Duodenal mucosa (tissue), 2 donors: ENCODE results near the gene EML6.
A peak's percentile ranks its signal among the peaks of the same experiment; 100 is the strongest.

ENCODE experiments used
- H3K27ac ChIP-seq: one replicate; pipeline ENCODE4 v1.7.0; 2013; ENCODE audit warnings: low read depth, low read length
- H3K27me3 ChIP-seq, 2 donors: one replicate each; pipeline ENCODE4 v1.7.0; 2013; ENCODE audit warnings: low read length in 2 of 2, control low read depth in 1 of 2; ENCODE audit not compliant: insufficient read depth in 2 of 2, control insufficient read depth in 1 of 2
- H3K36me3 ChIP-seq, 2 donors: one replicate each; pipeline ENCODE4 v1.7.0; 2013; ENCODE audit warnings: low read length in 2 of 2, control low read depth in 1 of 2; ENCODE audit not compliant: insufficient read depth in 2 of 2, control insufficient read depth in 1 of 2
- H3K4me1 ChIP-seq, 2 donors: one replicate each; pipeline ENCODE4 v1.7.0; 2013; ENCODE audit warnings: low read length in 2 of 2, control low read depth in 1 of 2; ENCODE audit not compliant: insufficient read depth in 2 of 2, control insufficient read depth in 1 of 2
- H3K4me3 ChIP-seq, 2 donors: one replicate each; pipeline ENCODE4 v1.7.0; 2013; ENCODE audit warnings: low read length in 2 of 2, low read depth in 1 of 2
- H3K9ac ChIP-seq, 2 donors: one replicate each; pipeline ENCODE4 v1.7.0; 2013; ENCODE audit warnings: low read length in 2 of 2, low read depth in 1 of 2
- H3K9me3 ChIP-seq, 2 donors: one replicate each; pipeline ENCODE4 v1.7.0; 2013; ENCODE audit warnings: low read length in 2 of 2, control low read depth in 1 of 2; ENCODE audit not compliant: control insufficient read depth in 1 of 2

EML6 gene

GRCh38 chr2:54723131-54723995 lies at the start of gene EML6:
Gene EML6, plus strand, starts transcription at chr2:54723662. Its CDS starts 1,400 bp downstream, at chr2:54725062.
- Histone ChIP-seq H3K27ac (no peak within 1 kb of the TSS), H3K9ac (peak within 1 kb of the TSS; percentile 72 to 80), H3K27me3 (peaks cover 25 to 29% of the 10 kb centered on the region in 2 donors), H3K36me3 (no peaks in the 10 kb centered on the region), H3K4me3 (peak within 1 kb of the TSS; percentile 88 to 91), H3K4me1 (peaks cover 6 to 19% of the 10 kb centered on the region in 2 donors), H3K9me3 (no peaks in the 10 kb centered on the region)

- H3K27ac ChIP-seq = no peak overlapping the region
- H3K4me1 ChIP-seq = peaks cover 12 to 17% of the 10 kb centered on the region in 2 donors
These were observed 48.2 kb upstream of the EML6 start for GRCh38 chr2:54675281-54675680.

GRCh38 chr2:54675738-54676137 lies 47.7 kb upstream of the EML6 start:
- peaks cover 3 to 6% of the 10 kb centered on the region in 2 donors for H3K36me3 ChIP-seq
- H3K27me3 ChIP-seq = no peaks in the 10 kb centered on the region
- no peak overlapping the region for H3K27ac ChIP-seq
- no peaks in the 10 kb centered on the region for H3K9me3 ChIP-seq
- peaks cover 17% of the 10 kb centered on the region in 2 donors for H3K4me1 ChIP-seq
- H3K4me3 ChIP-seq = no peak overlapping the region
- no peak overlapping the region for H3K9ac ChIP-seq

More at GRCh38 chr2:54675281-54675680, 48.2 kb upstream of the EML6 start:
- Histone ChIP-seq H3K9me3 (no peaks in the 10 kb centered on the region), H3K9ac (no peak overlapping the region), H3K36me3 (peaks cover 8 to 11% of the 10 kb centered on the region in 2 donors), H3K4me3 (no peak overlapping the region), H3K27me3 (no peaks in the 10 kb centered on the region)

GRCh38 chr2:54676656-54677055 lies 46.8 kb upstream of the EML6 start:
- H3K27ac ChIP-seq = no peak overlapping the region
- H3K27me3 ChIP-seq = no peaks in the 10 kb centered on the region
- no peaks in the 10 kb centered on the region for H3K9me3 ChIP-seq
- no peak overlapping the region for H3K9ac ChIP-seq
- no peak overlapping the region for H3K4me3 ChIP-seq
- no peaks in the 10 kb centered on the region for H3K36me3 ChIP-seq
- peaks cover 17 to 19% of the 10 kb centered on the region in 2 donors for H3K4me1 ChIP-seq

GRCh38 chr2:54677476-54678265 lies 45.8 kb upstream of the EML6 start:
- Histone ChIP-seq H3K9ac (no peak overlapping the region), H3K27me3 (no peaks in the 10 kb centered on the region), H3K36me3 (no peaks in the 10 kb centered on the region), H3K9me3 (no peaks in the 10 kb centered on the region), H3K27ac (no peak overlapping the region), H3K4me1 (peaks cover 12 to 19% of the 10 kb centered on the region in 2 donors), H3K4me3 (no peak overlapping the region)

- no peaks in the 10 kb centered on the region for H3K36me3 ChIP-seq
- no peak overlapping the region for H3K9ac ChIP-seq
- H3K4me3 ChIP-seq = no peak overlapping the region
- no peaks in the 10 kb centered on the region for H3K9me3 ChIP-seq
- no peak overlapping the region for H3K27ac ChIP-seq
- H3K27me3 ChIP-seq = no peaks in the 10 kb centered on the region
- peaks cover 2 to 9% of the 10 kb centered on the region in 2 donors for H3K4me1 ChIP-seq
These were observed 44.7 kb upstream of the EML6 start for GRCh38 chr2:54678719-54679118.

GRCh38 chr2:54680397-54681041 lies 42.9 kb upstream of the EML6 start:
- H3K4me1 ChIP-seq = peaks cover 0 to 8% of the 10 kb centered on the region in 2 donors
- H3K4me3 ChIP-seq = no peak overlapping the region
- no peaks in the 10 kb centered on the region for H3K27me3 ChIP-seq
- H3K36me3 ChIP-seq = no peaks in the 10 kb centered on the region
- H3K9me3 ChIP-seq = no peaks in the 10 kb centered on the region
- no peak overlapping the region for H3K27ac ChIP-seq
- H3K9ac ChIP-seq = no peak overlapping the region

- Histone ChIP-seq H3K27ac (no peak overlapping the region), H3K9ac (no peak overlapping the region), H3K4me3 (no peak overlapping the region), H3K27me3 (no peaks in the 10 kb centered on the region), H3K9me3 (no peaks in the 10 kb centered on the region), H3K4me1 (peaks cover 0 to 8% of the 10 kb centered on the region in 2 donors), H3K36me3 (no peaks in the 10 kb centered on the region)
These were observed 42.0 kb upstream of the EML6 start for GRCh38 chr2:54681416-54681815.

GRCh38 chr2:54683596-54683995 lies 39.9 kb upstream of the EML6 start:
- no peak overlapping the region for H3K9ac ChIP-seq
- no peaks in the 10 kb centered on the region for H3K9me3 ChIP-seq
- peaks cover 0 to 8% of the 10 kb centered on the region in 2 donors for H3K4me1 ChIP-seq
- no peak overlapping the region for H3K27ac ChIP-seq
- no peaks in the 10 kb centered on the region for H3K27me3 ChIP-seq
- H3K4me3 ChIP-seq = no peak overlapping the region
- H3K36me3 ChIP-seq = no peaks in the 10 kb centered on the region
